GM19193 (cell line): ENCODE results near the gene MCF2L.

Experiments
- POLR2A ChIP-seq: IDR thresholded peaks from 4 replicates; pipeline ENCODE4 v1.6.1; 2011; ENCODE audit not compliant: insufficient read depth, insufficient read length; ENCODE audit errors: extremely low read depth

Gene MCF2L

DNA sequence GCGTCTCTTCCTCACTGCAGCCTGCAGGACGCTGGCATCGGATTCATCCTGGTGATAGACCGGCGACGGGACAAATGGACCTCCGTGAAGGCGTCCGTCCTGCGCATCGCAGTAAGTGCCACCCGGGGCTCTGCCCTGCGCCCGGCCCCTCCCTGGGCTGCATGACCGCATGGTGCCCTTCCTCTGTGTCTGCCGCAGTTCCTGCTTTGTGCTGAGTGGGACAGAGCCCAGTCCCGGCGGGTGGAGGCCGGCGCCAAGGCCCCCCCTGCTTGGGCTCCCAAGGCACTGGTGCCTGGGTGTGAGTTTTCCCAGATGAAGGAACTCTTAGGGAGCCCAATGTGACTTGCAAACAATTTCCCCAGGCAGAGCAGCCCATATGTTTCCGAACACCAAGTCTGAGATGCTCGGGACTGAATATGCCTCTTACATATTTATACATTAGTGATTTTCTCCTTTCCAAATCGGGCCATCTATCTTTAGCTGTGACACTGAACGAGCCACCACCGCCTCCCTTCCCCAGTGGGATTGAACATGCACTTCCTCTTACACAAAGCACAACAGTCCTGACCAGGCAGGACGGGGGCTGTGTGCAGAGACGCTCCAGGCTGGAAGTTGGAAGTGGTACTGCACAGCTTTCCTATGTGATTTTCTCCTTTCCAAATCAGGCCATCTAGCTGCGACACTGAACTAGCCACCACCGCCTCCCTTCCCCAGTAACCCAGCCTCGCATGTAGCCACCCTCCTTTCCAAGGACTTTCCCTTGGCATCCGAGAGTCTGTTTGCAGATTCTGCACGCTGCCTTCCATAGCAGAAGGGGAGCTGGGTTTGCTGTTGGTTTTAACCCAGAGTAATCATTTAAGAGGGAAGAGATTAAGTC, 76.5 kb downstream of the MCF2L start:
- no peak for TF ChIP-seq POLR2A

- TF ChIP-seq POLR2A = no peak
Observed at GRCh38 chr13:113046128-113046882, 77.3 kb downstream of the MCF2L start.

- TF ChIP-seq POLR2A = no peak
Observed at GRCh38 chr13:113046883-113047244, 77.8 kb downstream of the MCF2L start.

DNA sequence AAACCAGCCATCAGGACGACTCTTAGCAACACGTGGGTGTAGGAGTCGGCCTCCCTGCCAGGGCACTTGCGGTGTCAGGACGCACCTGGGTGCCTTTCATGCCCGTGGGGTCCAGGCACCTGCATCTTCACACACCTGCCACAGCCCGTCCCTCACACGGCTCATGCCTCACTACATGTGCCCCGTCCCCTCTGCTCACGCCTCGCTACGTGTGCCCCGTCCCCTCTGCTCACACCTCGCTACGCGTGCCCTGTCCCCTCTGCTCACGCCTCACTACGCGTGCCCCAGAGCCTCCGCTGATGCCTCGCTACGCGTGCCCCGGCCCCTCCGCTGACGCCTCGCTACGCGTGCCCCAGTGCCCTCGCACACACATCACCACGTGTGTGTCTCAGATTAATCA, 78.6 kb downstream of the MCF2L start:
- no peak for TF ChIP-seq POLR2A

GRCh38 chr13:113048766-113049165, 79.8 kb downstream of the MCF2L start:
- no peak for TF ChIP-seq POLR2A

- TF ChIP-seq POLR2A = no peak
Observed at GRCh38 chr13:113049521-113049941, 80.5 kb downstream of the MCF2L start.

DNA sequence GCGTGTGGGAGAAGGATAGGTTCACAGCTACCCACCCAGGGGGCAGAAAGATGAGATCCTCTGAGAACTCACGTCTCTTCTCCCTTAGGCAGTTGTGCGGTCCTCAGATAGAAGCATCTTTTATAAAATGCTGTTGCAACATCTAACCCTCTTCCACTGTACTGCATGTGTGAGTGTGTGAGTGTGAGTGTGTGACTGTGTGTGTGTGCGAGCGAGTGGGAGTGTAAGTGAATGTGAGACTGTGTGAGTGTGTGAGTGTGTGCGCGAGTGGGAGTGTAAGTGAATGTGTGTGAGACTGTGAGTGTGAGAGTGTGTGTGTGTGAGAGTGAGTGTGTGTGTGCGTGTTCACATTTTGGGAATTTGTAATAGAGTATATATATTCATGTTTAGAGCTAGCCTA, 81.0 kb downstream of the MCF2L start:
- no peak for TF ChIP-seq POLR2A

GRCh38 chr13:113050734-113051431, 81.9 kb downstream of the MCF2L start:
- TF ChIP-seq POLR2A = no peak

DNA sequence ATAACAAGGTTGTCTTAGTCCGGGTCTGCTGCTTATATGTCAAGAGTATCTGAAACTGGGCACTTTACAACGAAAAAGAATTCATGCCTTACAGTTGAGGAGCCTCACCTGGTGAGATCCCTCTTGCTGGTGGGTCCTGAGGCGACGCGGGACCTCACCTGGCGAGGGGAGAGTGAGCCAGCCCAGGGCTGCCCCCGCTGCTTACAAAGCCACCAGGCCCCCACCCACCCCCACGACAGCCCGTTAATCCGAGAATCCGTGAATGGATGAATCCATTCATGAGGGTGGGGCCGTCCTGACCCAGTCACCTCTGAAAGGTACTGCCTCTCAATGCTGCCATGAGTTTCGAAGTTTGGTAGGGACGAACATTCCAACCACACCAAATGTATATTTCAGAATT, 82.6 kb downstream of the MCF2L start:
- no peak for TF ChIP-seq POLR2A

- TF ChIP-seq POLR2A = no peak
Observed at GRCh38 chr13:113052206-113052605, 83.2 kb downstream of the MCF2L start.

- TF ChIP-seq POLR2A = no peak
Observed at GRCh38 chr13:113052971-113053370, 84.0 kb downstream of the MCF2L start.

DNA sequence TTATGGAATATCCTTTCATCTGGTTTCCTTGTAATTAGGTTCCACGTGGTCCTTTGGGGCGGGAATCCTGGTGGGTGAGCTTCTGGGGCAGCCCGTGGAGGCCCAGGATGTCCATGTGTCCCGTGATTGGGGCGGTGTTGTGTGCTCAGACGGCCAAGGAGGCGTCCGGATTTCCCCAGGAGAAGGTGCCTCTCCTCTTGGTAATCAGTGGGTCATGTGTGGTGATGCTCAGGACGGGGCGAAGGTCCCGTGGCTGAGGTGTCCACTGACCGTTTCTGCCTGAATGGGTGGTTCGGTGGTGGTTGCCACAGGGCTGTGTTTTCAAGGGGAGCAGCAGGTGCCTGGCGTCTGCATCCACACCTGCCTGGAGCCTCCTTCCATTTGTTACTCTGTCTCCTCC, 84.4 kb downstream of the MCF2L start:
- TF ChIP-seq POLR2A = no peak

- no peak for TF ChIP-seq POLR2A
Observed at GRCh38 chr13:113053801-113054604, 85.0 kb downstream of the MCF2L start.

- TF ChIP-seq POLR2A = no peak
Observed at GRCh38 chr13:113057084-113057483, 88.1 kb downstream of the MCF2L start.
